ENCODE measurements around the gene KCNT2.
"Not testable (repeated sequence)": the region's sequence is repeated elsewhere in the genome, so short reads cannot be mapped to it uniquely, and the experiment has no call there.

KCNT2 gene

GRCh38 chr1:196355206-196355786 is 252.9 kb downstream of the KCNT2 start:
- H3K4me3 ChIP-seq (ENCODE audit: low read depth, low read length) = no peak overlapping the region

- H3K4me3 ChIP-seq (ENCODE audit: low read depth, low read length) = no peak overlapping the region
Measured at GRCh38 chr1:196344453-196344852, 263.8 kb downstream of the KCNT2 start.

GRCh38 chr1:196324345-196324744 is 283.9 kb downstream of the KCNT2 start:
- H3K4me3 ChIP-seq (ENCODE audit: low read depth, low read length) = no peak overlapping the region

GRCh38 chr1:196323869-196324268 is 284.4 kb downstream of the KCNT2 start:
- H3K4me3 ChIP-seq (ENCODE audit: low read depth, low read length) = no peak overlapping the region

GRCh38 chr1:196319301-196319700 is 288.9 kb downstream of the KCNT2 start:
- no peak overlapping the region for H3K4me3 ChIP-seq (ENCODE audit: low read depth, low read length)

- no peak overlapping the region for H3K4me3 ChIP-seq (ENCODE audit: low read depth, low read length)
Measured at GRCh38 chr1:196317535-196318522, 290.4 kb downstream of the KCNT2 start.

GRCh38 chr1:196312739-196313138 is 295.5 kb downstream of the KCNT2 start:
- no peak overlapping the region for H3K4me3 ChIP-seq (ENCODE audit: low read depth, low read length)

GRCh38 chr1:196309386-196309785 is 298.9 kb downstream of the KCNT2 start:
- H3K4me3 ChIP-seq (ENCODE audit: low read depth, low read length) = no peak overlapping the region

GRCh38 chr1:196308176-196308575 is 300.1 kb downstream of the KCNT2 start:
- H3K4me3 ChIP-seq (ENCODE audit: low read depth, low read length) = no peak overlapping the region

GRCh38 chr1:196306421-196306820 is 301.8 kb downstream of the KCNT2 start:
- H3K4me3 ChIP-seq (ENCODE audit: low read depth, low read length) = no peak overlapping the region

GRCh38 chr1:196305216-196305615 is 303.0 kb downstream of the KCNT2 start:
- H3K4me3 ChIP-seq (ENCODE audit: low read depth, low read length) = no peak overlapping the region

- H3K4me3 ChIP-seq (ENCODE audit: low read depth, low read length) = no peak overlapping the region
Measured at GRCh38 chr1:196302981-196303380, 305.3 kb downstream of the KCNT2 start.

GRCh38 chr1:196302420-196302819 is 305.8 kb downstream of the KCNT2 start:
- H3K4me3 ChIP-seq (ENCODE audit: low read depth, low read length) = no peak overlapping the region

GRCh38 chr1:196295766-196296165 is 312.5 kb downstream of the KCNT2 start:
- H3K4me3 ChIP-seq (ENCODE audit: low read depth, low read length) = no peak overlapping the region

- no peak overlapping the region for H3K4me3 ChIP-seq (ENCODE audit: low read depth, low read length)
Measured at GRCh38 chr1:196278816-196279215, 329.4 kb downstream of the KCNT2 start.

GRCh38 chr1:196277860-196278259 is 330.4 kb downstream of the KCNT2 start:
- no peak overlapping the region for H3K4me3 ChIP-seq (ENCODE audit: low read depth, low read length)

- no peak overlapping the region for H3K4me3 ChIP-seq (ENCODE audit: low read depth, low read length)
Measured at GRCh38 chr1:196271212-196271947, 336.9 kb downstream of the KCNT2 start.

GRCh38 chr1:196263086-196263485 is 345.2 kb downstream of the KCNT2 start:
- not testable (repeated sequence) for H3K4me3 ChIP-seq (ENCODE audit: low read depth, low read length)

GRCh38 chr1:196260270-196260669 is 348.0 kb downstream of the KCNT2 start:
- H3K4me3 ChIP-seq (ENCODE audit: low read depth, low read length) = no peak overlapping the region

GRCh38 chr1:196259316-196259715 is 348.9 kb downstream of the KCNT2 start:
- H3K4me3 ChIP-seq (ENCODE audit: low read depth, low read length) = no peak overlapping the region

- no peak overlapping the region for H3K4me3 ChIP-seq (ENCODE audit: low read depth, low read length)
Measured at GRCh38 chr1:196255762-196256161, 352.5 kb downstream of the KCNT2 start.

- no peak overlapping the region for H3K4me3 ChIP-seq (ENCODE audit: low read depth, low read length)
Measured at GRCh38 chr1:196229546-196229945, 378.7 kb downstream of the KCNT2 start.
